ENCODE data around the gene CCDC70.
"Not testable (repeated sequence)": the region's sequence is repeated elsewhere in the genome, so short reads cannot be mapped to it uniquely, and the experiment has no call there.

Gene CCDC70

DNA sequence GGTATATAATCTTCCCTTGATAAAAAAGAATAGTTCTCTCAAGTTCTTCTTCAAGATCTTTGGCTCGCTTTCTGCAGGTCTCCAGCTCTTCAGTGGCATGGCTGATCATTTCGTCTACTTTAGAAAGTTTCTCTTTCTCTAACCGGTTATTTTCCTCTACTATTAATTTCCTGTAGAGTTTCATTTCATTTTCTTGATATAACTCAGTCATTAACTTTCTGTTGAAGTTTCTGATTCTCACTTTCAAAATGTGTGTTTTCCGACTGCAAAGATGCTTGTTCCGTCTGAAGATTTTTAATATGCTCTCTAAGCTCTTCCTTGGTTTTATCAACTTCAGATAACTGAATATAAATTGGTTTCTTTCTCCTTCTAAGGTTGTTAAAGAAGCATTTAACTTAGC is 47.5 kb downstream of the CCDC70 start:
- DNase-seq (ENCODE audit: low spot score) = not testable (repeated sequence)

DNA sequence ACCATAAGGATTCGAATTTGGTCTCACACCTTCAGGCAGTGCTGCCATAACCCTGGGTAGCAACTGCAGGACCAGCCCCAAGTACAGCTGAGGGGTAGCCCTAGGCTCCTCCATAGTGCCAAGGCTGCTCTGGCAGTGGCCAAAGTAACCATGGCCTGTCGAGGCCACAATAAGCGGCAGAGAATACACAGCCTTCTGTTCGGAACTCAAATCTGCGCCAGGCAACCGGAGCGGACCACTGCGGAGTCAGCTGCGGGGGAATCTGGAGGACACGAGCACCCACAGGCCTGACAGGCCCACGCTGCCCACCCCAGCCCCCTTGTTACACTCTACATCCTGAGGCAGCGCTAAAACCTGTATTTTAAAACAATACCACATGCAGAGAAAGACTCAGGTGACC is 48.7 kb downstream of the CCDC70 start:
- DNase-seq (ENCODE audit: low spot score) = no peak

DNA sequence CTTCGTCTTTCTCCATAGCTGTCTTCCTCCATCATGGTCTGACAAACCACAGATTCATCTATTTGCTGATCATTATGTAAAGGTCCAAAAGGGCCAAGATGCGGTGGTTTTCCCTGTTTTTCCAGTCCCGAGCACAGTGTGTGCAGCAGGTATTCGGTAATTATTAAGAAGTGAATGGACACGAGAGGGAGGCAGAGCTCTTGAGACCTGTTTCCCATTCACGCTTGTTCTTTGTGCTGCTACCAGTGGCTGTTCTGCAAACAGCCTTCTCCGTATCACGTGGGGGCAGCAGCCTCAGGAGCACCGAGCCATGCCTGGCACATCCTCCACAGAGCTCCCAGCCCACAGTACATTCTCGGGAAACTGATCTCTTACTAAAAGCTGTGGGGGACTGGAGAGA is 50.3 kb downstream of the CCDC70 start:
- no peak for DNase-seq (ENCODE audit: low spot score)

DNA sequence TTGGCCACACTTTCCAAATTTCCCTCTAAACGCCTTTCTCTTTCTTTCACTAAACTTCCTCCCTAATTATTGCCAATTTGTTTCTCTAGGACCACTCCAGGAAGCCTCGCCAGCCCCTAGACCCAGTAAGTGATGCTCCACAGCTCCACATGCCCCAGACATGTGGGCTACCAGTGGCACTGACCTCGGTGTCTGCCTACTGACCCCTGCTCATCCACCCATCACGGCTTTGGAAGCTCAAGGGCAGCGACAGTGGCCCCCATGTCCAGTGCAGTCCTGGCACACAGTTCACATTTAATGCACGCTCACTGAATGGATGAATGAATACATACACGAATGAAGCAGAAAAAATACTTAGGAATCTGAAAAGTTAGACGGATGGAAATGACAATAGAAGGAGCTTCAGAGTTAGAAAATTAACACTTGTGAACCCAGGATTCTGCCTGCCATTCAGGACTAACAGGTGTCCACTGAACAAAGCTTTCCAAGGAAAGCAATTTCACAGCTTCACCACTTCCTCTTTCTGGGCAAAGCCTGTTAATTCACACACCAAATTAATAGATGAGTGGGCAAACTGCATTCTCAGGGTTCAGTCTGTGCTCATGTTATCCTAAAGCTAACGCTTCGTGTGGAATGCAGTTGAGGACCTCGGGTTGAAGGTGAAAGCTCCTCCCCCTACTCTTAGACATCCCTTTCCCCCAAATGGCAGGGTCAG is 50.9 kb downstream of the CCDC70 start:
- no peak for DNase-seq (ENCODE audit: low spot score)

DNA sequence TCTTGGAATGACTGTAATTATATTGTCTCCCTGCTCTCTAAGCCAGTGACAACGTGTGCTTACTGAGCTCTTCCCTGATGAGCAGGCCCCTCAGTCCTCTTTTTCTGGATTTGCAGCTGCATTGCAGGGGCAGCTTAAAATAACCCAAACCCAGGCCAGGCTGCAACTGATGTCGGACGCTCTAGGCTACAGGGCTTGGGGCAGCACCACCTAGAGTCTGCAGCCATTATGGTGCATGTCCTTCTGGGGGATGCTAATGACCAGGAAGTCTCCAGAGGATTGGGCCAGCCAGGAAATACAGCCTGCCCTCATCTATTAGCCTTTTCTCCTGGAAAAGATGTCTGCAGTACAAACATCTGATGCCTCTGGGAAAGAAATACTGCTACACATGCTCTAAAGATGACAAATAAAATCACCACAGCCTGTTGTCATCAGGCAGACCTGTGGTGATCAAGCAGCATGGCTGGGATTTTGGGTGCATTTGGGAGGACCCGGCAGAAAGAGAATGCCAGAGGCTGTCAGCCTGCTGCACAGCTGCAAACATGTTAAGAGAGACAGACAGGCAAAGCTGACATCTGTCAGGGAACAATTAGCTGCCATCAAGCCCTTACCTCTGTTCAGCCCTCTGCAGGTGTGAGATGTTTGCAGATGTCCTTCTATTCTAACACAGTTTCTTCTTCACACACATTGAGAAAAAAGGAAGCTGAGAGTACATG is 51.8 kb downstream of the CCDC70 start:
- DNase-seq (ENCODE audit: low spot score) = no peak

DNA sequence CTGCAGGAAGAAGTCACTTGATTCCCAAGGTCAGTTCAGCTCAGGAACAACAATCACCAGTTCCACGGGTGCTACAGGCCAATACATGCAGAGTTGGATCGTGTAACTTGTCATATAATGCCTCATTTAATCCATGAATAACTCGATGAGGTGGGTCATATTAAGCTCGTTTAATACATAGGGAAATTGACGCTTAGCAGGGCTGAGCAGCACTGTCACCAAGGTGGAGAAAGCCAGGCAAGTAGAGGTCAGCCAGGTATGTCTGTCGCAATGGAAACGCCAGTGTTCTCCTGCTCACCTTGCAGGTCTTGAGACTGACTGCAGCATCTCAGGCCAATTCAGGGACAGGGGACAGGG is 52.3 kb downstream of the CCDC70 start:
- DNase-seq (ENCODE audit: low spot score) = no peak

Measured in AG20443 (cell line).